Liver (tissue), 9 donors: ENCODE results near the gene TUFM. TPM values are rescaled to one million over a fixed set of nuclear protein-coding genes. Genes with fewer than 3 reads are reported as not detected.
"Not testable (repeated sequence)": the region's sequence is repeated elsewhere in the genome, so short reads cannot be mapped to it uniquely, and the experiment has no call there.

Source experiments
- DNase-seq: peaks from one replicate; pipeline ENCODE4 v3.0.0-alpha.2; 2017; ENCODE audit warnings: low spot score
- H3K27ac ChIP-seq, 2 donors: one replicate each; pipeline ENCODE4 v1.7.0; 2013; ENCODE audit warnings: inconsistent platforms in 2 of 2, low read length in 2 of 2, control low read depth in 1 of 2, low read depth in 1 of 2, mild to moderate bottlenecking in 1 of 2
- H3K27me3 ChIP-seq, 4 donors: one replicate each; pipeline versions ENCODE4 v1.6.1 to v1.7.0; 2013; ENCODE audit warnings: low read length in 3 of 4, inconsistent platforms in 1 of 4, mild to moderate bottlenecking in 1 of 4, moderate library complexity in 1 of 4; ENCODE audit not compliant: control insufficient read depth in 4 of 4, insufficient read depth in 4 of 4
- H3K36me3 ChIP-seq, 4 donors: one replicate each; pipeline versions ENCODE4 v1.6.1 to v1.7.0; 2013; ENCODE audit warnings: low read length in 3 of 4, mild to moderate bottlenecking in 3 of 4, low read depth in 1 of 4, moderate library complexity in 1 of 4; ENCODE audit not compliant: control insufficient read depth in 4 of 4, insufficient read depth in 3 of 4
- H3K4me1 ChIP-seq, 4 donors: one replicate each; pipeline versions ENCODE4 v1.6.1 to v1.7.0; 2013; ENCODE audit warnings: low read length in 3 of 4, mild to moderate bottlenecking in 3 of 4, moderate library complexity in 1 of 4; ENCODE audit not compliant: control insufficient read depth in 4 of 4, insufficient read depth in 4 of 4
- H3K4me3 ChIP-seq, 3 donors: one replicate each; pipeline versions ENCODE4 v1.6.1 to v1.7.0; 2013; ENCODE audit warnings: low read length in 3 of 3, control low read depth in 1 of 3, low read depth in 1 of 3, mild to moderate bottlenecking in 1 of 3
- H3K9ac ChIP-seq, 2 donors: one replicate each; pipeline ENCODE4 v1.7.0; 2013; ENCODE audit warnings: low read length in 2 of 2, mild to moderate bottlenecking in 2 of 2, moderate library complexity in 2 of 2, control low read depth in 1 of 2, low read depth in 1 of 2
- H3K9me3 ChIP-seq, 4 donors: one replicate each; pipeline versions ENCODE4 v1.6.1 to v1.7.0; 2013; ENCODE audit warnings: low read length in 3 of 4; ENCODE audit not compliant: control insufficient read depth in 4 of 4
- ATF3 ChIP-seq: IDR thresholded peaks from 2 replicates; pipeline ENCODE4 v1.6.1; 2016; ENCODE audit warnings: antibody characterized with exemption
- CTCF ChIP-seq: fragments of 150-350 bp; IDR thresholded peaks from 2 replicates; pipeline ENCODE4 v1.5.1; 2017; ENCODE audit warnings: improper control_type of control experiment, low read depth, low read length; ENCODE audit not compliant: missing input control
- EGR1 ChIP-seq, 2 donors: IDR thresholded peaks; 2 replicates each; pipeline ENCODE4 v1.6.1; 2016 to 2018; ENCODE audit warnings: antibody characterized with exemption in 2 of 2, low read depth in 2 of 2
- FOXA1 ChIP-seq: IDR thresholded peaks from 2 replicates; pipeline ENCODE4 v1.6.1; 2016; ENCODE audit warnings: antibody characterized with exemption
- FOXA2 ChIP-seq: IDR thresholded peaks from 2 replicates; pipeline ENCODE4 v1.6.1; 2016; ENCODE audit warnings: antibody characterized with exemption
- GABPA ChIP-seq, 2 donors: IDR thresholded peaks in 1 of 2; conservative IDR thresholded peaks in 1 of 2; 2 replicates each; pipeline ENCODE4 v1.6.1; 2016; ENCODE audit warnings: antibody characterized with exemption in 2 of 2, mild to moderate bottlenecking in 1 of 2, moderate library complexity in 1 of 2
- HNF4A ChIP-seq, 2 donors: conservative IDR thresholded peaks; 2 replicates each; pipeline ENCODE4 v1.6.1; 2016; ENCODE audit warnings: antibody characterized with exemption in 2 of 2, mild to moderate bottlenecking in 2 of 2
- HNF4G ChIP-seq: IDR thresholded peaks from 2 replicates; pipeline ENCODE4 v1.6.1; 2016; ENCODE audit warnings: antibody characterized with exemption
- JUND ChIP-seq, 2 donors: IDR thresholded peaks; 2 replicates each; pipeline ENCODE4 v1.6.1; 2016; ENCODE audit warnings: antibody characterized with exemption in 2 of 2
- MAX ChIP-seq: IDR thresholded peaks from 2 replicates; pipeline ENCODE4 v1.6.1; 2016; ENCODE audit warnings: antibody characterized with exemption
- NR2F2 ChIP-seq: IDR thresholded peaks from 2 replicates; pipeline ENCODE4 v1.6.1; 2016; ENCODE audit warnings: antibody characterized with exemption
- RAD21 ChIP-seq, 2 donors: IDR thresholded peaks; 2 replicates each; pipeline ENCODE4 v1.6.1; 2016; ENCODE audit warnings: antibody characterized with exemption in 2 of 2, mild to moderate bottlenecking in 2 of 2
- REST ChIP-seq: IDR thresholded peaks from 2 replicates; pipeline ENCODE4 v1.6.1; 2016; ENCODE audit warnings: antibody characterized with exemption, mild to moderate bottlenecking
- RXRA ChIP-seq, 2 donors: IDR thresholded peaks; 2 replicates each; pipeline ENCODE4 v1.6.1; 2017 to 2018; ENCODE audit warnings: antibody characterized with exemption in 2 of 2, mild to moderate bottlenecking in 1 of 2
- SP1 ChIP-seq: IDR thresholded peaks from 2 replicates; pipeline ENCODE4 v1.6.1; 2018; ENCODE audit warnings: antibody characterized with exemption, mild to moderate bottlenecking
- TAF1 ChIP-seq: conservative IDR thresholded peaks from 2 replicates; pipeline ENCODE4 v1.6.1; 2016; ENCODE audit warnings: antibody characterized with exemption, mild to moderate bottlenecking
- YY1 ChIP-seq: IDR thresholded peaks from 2 replicates; pipeline ENCODE4 v1.6.1; 2016; ENCODE audit warnings: antibody characterized with exemption, mild to moderate bottlenecking
- ZBTB33 ChIP-seq: IDR thresholded peaks from 2 replicates; pipeline ENCODE4 v1.6.1; 2016; ENCODE audit warnings: antibody characterized with exemption
- WGBS: extraction: QIAGEN DNeasy Blood & Tissue Kit; methylation state at CpG from one replicate; pipeline ENCODE4 v1.1.7; 2013; 5-methylcytosine and 5-hydroxymethylcytosine counted together
- polyA plus RNA-seq, 2 donors: library from polyadenylated mRNA; stranded (reverse) in 1 of 2; unstranded in 1 of 2; fragments of 200-250 nt in 1 of 2; fragments of >200 nt in 1 of 2; fragmentation: Nextera tagmentation in 1 of 2; extraction: Ambion mirVana in 1 of 2; gene quantifications; one replicate each; pipeline versions ENCODE4 v1.2.1 to v1.2.3, GENCODE V29; 2013 to 2015
- total RNA-seq, 2 donors: library from RNA; depleted of rRNA; stranded (reverse); fragments of >200 nt; gene quantifications; one replicate each; pipeline ENCODE4 v1.2.3, GENCODE V29; 2014
- donor health status: healthy.
- donor health status: healthy.
- donor health status: healthy.
- donor health status: healthy.
- donor health status: healthy.

Gene TUFM
- total and polyA plus RNA-seq, 4 donors: 90.4 to 191 (median 136) TPM

- not testable (repeated sequence) for H3K9me3 ChIP-seq, H3K36me3 ChIP-seq, H3K9ac ChIP-seq, H3K27ac ChIP-seq, DNase-seq, H3K27me3 ChIP-seq, H3K4me3 ChIP-seq
- 91% methylated on average over 4 of the region's 4 CpGs for WGBS
- peaks cover 2 to 12% (median 11%) of the 10 kb centered on the region in 4 donors for H3K4me1 ChIP-seq
Measured at GRCh38 chr16:28881565-28881964, 35.4 kb upstream of the TUFM start.

GRCh38 chr16:28880955-28881354, 34.8 kb upstream of the TUFM start:
- 76% methylated on average over 4 of the region's 4 CpGs for WGBS
- Histone ChIP-seq H3K36me3 (no peaks in the 10 kb centered on the region), H3K9me3 (no peaks in the 10 kb centered on the region), H3K27me3 (no peaks in the 10 kb centered on the region), H3K9ac (no peak overlapping the region), H3K27ac (no peak overlapping the region), H3K4me3 (no peak overlapping the region), H3K4me1 (peaks cover 2 to 12% (median 11%) of the 10 kb centered on the region in 4 donors)
- TF ChIP-seq RXRA (IDR thresholded peaks at IDR 0.05) (no peak), ZBTB33 (no peak), EGR1 (IDR thresholded peaks at IDR 0.05; ENCODE audit: low read depth in 2 of 2) (no peak), CTCF (no peak), FOXA2 (no peak), YY1 (no peak), HNF4A (conservative IDR thresholded peaks at IDR 0.05) (no peak), TAF1 (no peak), REST (no peak), GABPA (IDR thresholded peaks at IDR 0.05 in 1 of 2, conservative IDR thresholded peaks at IDR 0.05 in 1 of 2) (no peak), MAX (no peak), SP1 (no peak), ATF3 (no peak), FOXA1 (no peak), RAD21 (IDR thresholded peaks at IDR 0.05) (no peak), JUND (IDR thresholded peaks at IDR 0.05) (no peak), NR2F2 (no peak), HNF4G (no peak)
- DNase-seq: no peak
